ENCODE measurements around the gene RNF182.
"Not testable (repeated sequence)": the region's sequence is repeated elsewhere in the genome, so short reads cannot be mapped to it uniquely, and the experiment has no call there.

RNF182 gene

GRCh38 chr6:13953061-13953705, 28.4 kb downstream of the RNF182 start:
- Histone ChIP-seq H4K20me1 (ENCODE audit: insufficient read depth, low read length) (no peaks in the 10 kb centered on the region), H3K27me3 (ENCODE audit: low read depth, low read length) (no peaks in the 10 kb centered on the region), H3K36me3 (replicated peaks; ENCODE audit: low read depth, low read length) (peaks cover 5% of the 10 kb centered on the region), H3K4me3 (ENCODE audit: low read length) (no peak overlapping the region), H3K79me2 (ENCODE audit: low read length) (no peaks in the 10 kb centered on the region), H3K27ac (ENCODE audit: low read length) (no peak overlapping the region), H3K4me1 (ENCODE audit: low read length) (no peaks in the 10 kb centered on the region), H3K9me3 (ENCODE audit: insufficient read depth, low read length) (no peaks in the 10 kb centered on the region), H3K4me2 (ENCODE audit: low read length) (no peak overlapping the region), H3K9ac (ENCODE audit: low read length) (no peak overlapping the region), H2AFZ (ENCODE audit: low read depth, low read length) (no peak overlapping the region)
- TF ChIP-seq EZH2phosphoT487 (IDR thresholded peaks at IDR 0.05; ENCODE audit: low read depth) (no peak), CTCF (IDR thresholded peaks at IDR 0.05; ENCODE audit: low read depth, low read length) (no peak)

GRCh38 chr6:13965582-13966127, 40.9 kb downstream of the RNF182 start:
- TF ChIP-seq CTCF (IDR thresholded peaks at IDR 0.05; ENCODE audit: low read depth, low read length) (no peak), EZH2phosphoT487 (IDR thresholded peaks at IDR 0.05; ENCODE audit: low read depth) (no peak)
- no peaks in the 10 kb centered on the region for H4K20me1 ChIP-seq (ENCODE audit: insufficient read depth, low read length)
- no peak overlapping the region for H3K9ac ChIP-seq (ENCODE audit: low read length)
- no peaks in the 10 kb centered on the region; the same call in 1 of the 2 replicates for H3K79me2 ChIP-seq (ENCODE audit: low read length)
- no peak overlapping the region for H3K4me3 ChIP-seq (ENCODE audit: low read length)
- no peak overlapping the region for H3K4me2 ChIP-seq (ENCODE audit: low read length)
- H3K36me3 ChIP-seq (replicated peaks; ENCODE audit: low read depth, low read length): peaks cover 39% of the 10 kb centered on the region
- no peaks in the 10 kb centered on the region for H3K27me3 ChIP-seq (ENCODE audit: low read depth, low read length)
- peaks cover 9% of the 10 kb centered on the region for H3K4me1 ChIP-seq (ENCODE audit: low read length)
- H3K9me3 ChIP-seq (ENCODE audit: insufficient read depth, low read length): peaks cover 15% of the 10 kb centered on the region
- H2AFZ ChIP-seq (ENCODE audit: low read depth, low read length): no peak overlapping the region
- no peak overlapping the region for H3K27ac ChIP-seq (ENCODE audit: low read length)

- Histone ChIP-seq H3K4me1 (ENCODE audit: low read length) (no peaks in the 10 kb centered on the region), H3K4me3 (ENCODE audit: low read length) (no peak overlapping the region), H3K9ac (ENCODE audit: low read length) (no peak overlapping the region), H3K27me3 (ENCODE audit: low read depth, low read length) (no peaks in the 10 kb centered on the region), H4K20me1 (ENCODE audit: insufficient read depth, low read length) (no peaks in the 10 kb centered on the region), H2AFZ (ENCODE audit: low read depth, low read length) (no peak overlapping the region), H3K27ac (ENCODE audit: low read length) (no peak overlapping the region), H3K9me3 (ENCODE audit: insufficient read depth, low read length) (no peaks in the 10 kb centered on the region), H3K36me3 (replicated peaks; ENCODE audit: low read depth, low read length) (peaks cover 26% of the 10 kb centered on the region), H3K79me2 (ENCODE audit: low read length) (no peaks in the 10 kb centered on the region; the same call in 1 of the 2 replicates), H3K4me2 (ENCODE audit: low read length) (no peak overlapping the region)
- no peak for TF ChIP-seq EZH2phosphoT487 (IDR thresholded peaks at IDR 0.05; ENCODE audit: low read depth)
- no peak for TF ChIP-seq CTCF (IDR thresholded peaks at IDR 0.05; ENCODE audit: low read depth, low read length)
These were observed 46.6 kb downstream of the RNF182 start for GRCh38 chr6:13971303-13971702.

GRCh38 chr6:13972602-13973001, 47.9 kb downstream of the RNF182 start:
- H3K27me3 ChIP-seq (ENCODE audit: low read depth, low read length); H4K20me1 ChIP-seq (ENCODE audit: insufficient read depth, low read length); H3K9ac ChIP-seq (ENCODE audit: low read length); H3K4me2 ChIP-seq (ENCODE audit: low read length); H3K27ac ChIP-seq (ENCODE audit: low read length); H3K79me2 ChIP-seq (ENCODE audit: low read length); H3K9me3 ChIP-seq (ENCODE audit: insufficient read depth, low read length); H3K4me3 ChIP-seq (ENCODE audit: low read length); H3K4me1 ChIP-seq (ENCODE audit: low read length); H2AFZ ChIP-seq (ENCODE audit: low read depth, low read length): not testable (repeated sequence)
- H3K36me3 ChIP-seq (replicated peaks; ENCODE audit: low read depth, low read length): peaks cover 35% of the 10 kb centered on the region

GRCh38 chr6:13973422-13973821, 48.7 kb downstream of the RNF182 start:
- H3K27me3 ChIP-seq (ENCODE audit: low read depth, low read length); H3K4me3 ChIP-seq (ENCODE audit: low read length); H3K4me1 ChIP-seq (ENCODE audit: low read length); H3K4me2 ChIP-seq (ENCODE audit: low read length); H3K9me3 ChIP-seq (ENCODE audit: insufficient read depth, low read length); H3K9ac ChIP-seq (ENCODE audit: low read length); H4K20me1 ChIP-seq (ENCODE audit: insufficient read depth, low read length); H2AFZ ChIP-seq (ENCODE audit: low read depth, low read length); H3K79me2 ChIP-seq (ENCODE audit: low read length); H3K27ac ChIP-seq (ENCODE audit: low read length): not testable (repeated sequence)
- H3K36me3 ChIP-seq (replicated peaks; ENCODE audit: low read depth, low read length): peaks cover 42% of the 10 kb centered on the region

All from OCI-LY3 (cell line).